Stimulated activated CD8-positive, alpha-beta memory T cell treated with anti-CD3 and anti-CD28 coated beads, Interleukin-2, amount 100 ng/mL, for 48 hours (primary cell): Measurements from ENCODE around the gene DCAF8L1.
"Not testable (repeated sequence)": the region's sequence is repeated elsewhere in the genome, so short reads cannot be mapped to it uniquely, and the experiment has no call there.

Experiments
- DNase-seq, 2 donors: peaks; one replicate each; pipeline ENCODE4 v3.0.0-alpha.2; 2020; ENCODE audit warnings: low read depth in 2 of 2

The DCAF8L1 gene

DNA sequence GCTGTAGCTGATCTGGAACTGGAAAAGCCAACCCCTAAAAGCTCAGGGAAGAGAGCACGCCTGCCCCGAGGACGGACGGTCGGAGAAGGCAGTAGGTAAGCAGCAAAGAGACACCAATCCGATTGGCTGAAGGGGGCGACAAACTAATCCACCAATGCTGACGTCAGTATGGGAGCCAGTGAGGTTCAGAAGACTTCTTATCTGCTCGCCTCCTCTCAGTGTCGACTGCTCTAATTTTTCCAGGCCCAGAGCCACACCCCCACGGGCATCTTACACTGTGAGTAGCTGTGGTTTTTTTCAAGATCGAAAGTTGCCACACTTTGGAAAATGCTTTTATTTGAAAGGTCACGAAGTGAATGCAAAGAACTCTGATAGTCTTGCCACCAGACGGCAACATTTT, at the start of gene DCAF8L1:
Gene DCAF8L1 (minus strand): TSS at position 101 of the 400 bp plus-strand sequence. CDS start 115 bp downstream, outside the sequence.
- no peak for DNase-seq

DNA sequence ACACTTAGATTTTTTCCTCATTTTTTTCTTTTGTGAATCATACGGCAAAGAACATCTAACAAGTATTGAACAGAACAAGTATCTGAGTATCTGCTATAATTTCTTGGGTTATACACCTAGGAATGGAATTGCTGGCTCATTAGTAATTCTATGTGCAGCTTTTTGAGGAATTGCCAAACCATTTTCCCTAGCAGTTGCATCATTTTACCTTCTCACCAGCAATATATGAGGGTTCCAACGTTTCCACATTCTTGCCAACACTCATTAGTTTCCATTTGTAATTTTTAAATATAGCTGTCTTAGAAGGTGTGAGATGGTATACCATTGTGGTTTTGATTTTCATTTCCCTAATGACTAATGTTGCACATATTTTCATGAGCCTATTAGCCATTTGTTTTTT, 41.1 kb upstream of the DCAF8L1 start:
- no peak for DNase-seq

DNA sequence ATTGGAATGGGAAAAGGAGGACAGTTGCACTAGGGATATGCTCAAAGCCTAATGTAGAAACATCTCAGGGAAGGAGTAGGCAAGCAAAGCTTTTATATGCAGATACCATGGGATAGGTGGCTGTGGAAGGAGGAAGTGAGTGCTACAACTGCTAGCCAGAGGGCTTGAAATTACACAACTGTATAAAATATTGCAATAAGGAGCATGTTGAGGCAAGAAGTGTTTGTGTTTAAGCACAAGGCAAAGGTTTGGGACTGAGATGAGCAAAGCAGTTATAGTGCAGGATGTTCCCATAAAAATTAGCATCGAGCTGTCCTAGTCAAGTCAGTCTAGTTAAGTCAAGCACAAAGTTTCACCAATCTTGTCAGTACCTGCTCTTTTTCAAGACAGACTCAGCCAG, 35.6 kb upstream of the DCAF8L1 start:
- DNase-seq = no peak

DNA sequence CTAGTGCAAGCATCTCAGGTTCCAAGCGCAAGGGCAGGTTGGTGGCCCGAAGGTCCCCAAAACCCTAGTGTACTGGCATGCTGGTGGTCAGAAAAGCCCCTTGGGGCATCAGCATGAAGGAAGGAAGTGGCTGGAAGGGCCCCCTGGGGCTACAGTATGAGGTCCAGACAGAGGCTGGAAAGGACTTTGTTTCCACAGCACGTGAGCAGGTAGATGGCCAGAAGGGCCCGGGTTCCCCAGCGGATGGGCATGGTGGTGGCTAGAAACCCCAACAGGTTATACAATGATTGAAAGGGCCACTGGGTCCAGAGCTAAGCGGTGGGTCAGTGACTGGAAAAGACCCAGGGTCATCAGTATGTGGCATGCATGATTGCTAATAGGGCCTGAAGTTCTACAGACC, 34.7 kb upstream of the DCAF8L1 start:
- DNase-seq = no peak

GRCh38 chrX:28010875-28011274, 29.6 kb upstream of the DCAF8L1 start:
- no peak for DNase-seq

GRCh38 chrX:27998666-27999065, 17.4 kb upstream of the DCAF8L1 start:
- DNase-seq = no peak

DNA sequence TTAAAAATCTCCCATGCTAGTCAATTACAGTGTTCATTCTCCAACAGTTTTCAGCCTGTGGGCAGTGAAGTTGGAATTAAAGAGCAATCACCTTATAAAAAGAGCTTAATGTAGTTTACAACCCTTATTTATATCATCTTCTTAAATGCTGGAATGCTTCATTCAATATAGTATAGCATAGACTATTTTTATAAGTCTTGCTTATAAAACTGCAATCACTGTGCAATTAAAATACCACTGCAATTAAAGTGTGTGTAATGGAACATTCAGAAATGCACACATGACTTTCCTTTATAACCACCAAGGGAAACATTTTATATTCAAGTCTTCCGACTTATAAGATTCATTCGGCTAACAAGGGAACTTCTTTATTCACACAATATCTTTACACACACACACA, 16.4 kb upstream of the DCAF8L1 start:
- DNase-seq = no peak

DNA sequence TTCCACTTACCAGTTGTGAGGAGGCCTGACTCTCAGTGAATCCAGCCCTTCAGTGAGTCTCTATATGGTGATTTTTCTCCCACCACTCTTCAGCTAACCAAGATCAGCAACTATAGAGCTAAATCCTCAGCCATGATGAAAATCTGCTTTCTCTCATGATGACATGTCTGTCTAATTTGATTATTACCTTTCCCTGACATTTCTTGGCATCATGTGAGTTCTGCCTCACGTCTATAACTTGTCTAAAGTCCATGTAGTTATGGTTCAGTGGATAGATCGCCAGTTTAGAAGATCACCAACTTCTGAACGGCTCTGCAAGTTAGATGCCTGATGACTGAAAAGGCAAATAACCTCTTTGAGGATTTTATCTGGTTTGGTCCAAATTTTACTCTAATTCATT, 14.9 kb upstream of the DCAF8L1 start:
- no peak for DNase-seq

- DNase-seq = no peak
Observed at GRCh38 chrX:27995611-27996010, 14.4 kb upstream of the DCAF8L1 start.

- no peak for DNase-seq
Observed at GRCh38 chrX:27987862-27988646, 6.8 kb upstream of the DCAF8L1 start.

GRCh38 chrX:27976934-27977333, 4.3 kb downstream of the DCAF8L1 start:
- not testable (repeated sequence) for DNase-seq

GRCh38 chrX:27976284-27976683, 5.0 kb downstream of the DCAF8L1 start:
- no peak for DNase-seq

DNA sequence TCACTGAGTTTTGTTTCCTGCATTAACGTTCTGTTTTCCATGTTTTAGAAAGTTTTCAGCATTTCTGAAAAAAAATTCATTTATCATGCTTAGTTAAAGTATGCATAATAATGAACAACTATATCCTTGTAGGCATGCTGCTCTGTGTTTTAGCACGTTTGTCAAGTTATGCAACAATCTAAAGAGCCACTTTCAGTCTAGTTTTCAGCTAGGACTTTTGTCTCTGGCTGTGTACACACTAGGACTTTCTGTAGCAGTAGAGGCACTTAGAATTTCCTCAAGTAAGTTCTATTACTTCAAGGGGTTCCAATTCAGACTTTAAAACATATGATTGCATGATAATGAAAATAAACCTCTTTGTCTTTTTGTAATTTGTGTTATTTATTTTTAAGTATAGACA, 12.4 kb downstream of the DCAF8L1 start:
- no peak for DNase-seq

DNA sequence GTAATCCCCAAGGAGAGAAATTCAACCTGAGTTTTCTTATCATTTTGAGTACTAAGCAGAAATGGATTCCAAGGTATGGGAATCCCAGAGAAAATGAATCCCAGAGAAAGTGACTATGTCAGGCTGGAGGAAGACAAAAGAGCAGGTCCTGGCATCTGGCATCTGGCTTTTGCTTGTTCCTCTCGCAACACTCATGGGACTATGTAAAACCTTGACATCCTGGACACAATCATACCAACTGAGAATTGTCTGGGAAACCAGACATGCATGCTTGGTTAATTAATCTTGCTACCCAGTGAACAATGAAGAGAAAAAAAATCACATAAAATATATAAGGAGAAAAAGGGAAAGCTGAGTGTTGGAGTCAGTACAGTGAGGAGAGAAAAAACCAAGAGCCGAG, 12.9 kb downstream of the DCAF8L1 start:
- no peak for DNase-seq

GRCh38 chrX:27966955-27967354, 14.3 kb downstream of the DCAF8L1 start:
- DNase-seq = no peak

DNA sequence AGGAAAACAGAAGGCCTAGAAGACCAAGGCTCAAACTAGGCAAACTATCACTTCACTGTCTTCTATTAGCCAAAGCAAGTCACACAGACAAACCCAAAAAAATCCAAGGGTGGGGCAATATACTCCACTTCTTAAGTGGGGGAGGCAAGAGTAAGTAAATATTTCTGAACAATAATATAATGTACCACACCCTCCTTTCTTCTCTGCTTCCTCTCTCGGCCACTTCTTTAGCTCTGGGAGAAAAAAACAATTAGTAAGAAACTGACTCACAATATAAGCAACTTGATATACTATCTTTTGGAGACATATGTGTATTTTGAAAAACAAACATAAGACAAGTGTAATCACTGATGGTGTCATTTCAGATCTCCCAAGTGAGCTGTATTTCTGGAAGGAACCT, 14.8 kb downstream of the DCAF8L1 start:
- DNase-seq = no peak

- not testable (repeated sequence) for DNase-seq
Observed at GRCh38 chrX:27965348-27965747, 15.9 kb downstream of the DCAF8L1 start.

GRCh38 chrX:27964432-27964831, 16.8 kb downstream of the DCAF8L1 start:
- no peak for DNase-seq

DNA sequence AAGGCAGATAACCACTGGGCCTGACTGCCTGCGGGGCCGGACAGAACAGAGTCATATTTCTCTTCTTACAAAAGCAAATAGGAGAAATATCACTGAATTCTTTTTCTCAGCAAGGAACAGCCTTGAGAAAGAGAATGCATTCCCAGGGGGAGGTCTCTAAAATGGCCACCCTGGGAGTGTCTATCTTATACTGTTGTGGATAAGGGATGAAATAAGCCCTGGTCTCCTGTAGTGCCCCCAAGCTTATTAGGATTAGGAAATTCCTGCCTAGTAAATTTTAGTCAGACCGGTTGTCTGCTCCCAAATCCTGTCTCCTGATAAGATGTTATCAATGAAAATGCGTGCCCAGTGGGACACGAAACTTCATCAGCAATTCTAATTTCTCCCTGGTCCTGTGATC, 20.8 kb downstream of the DCAF8L1 start:
- DNase-seq = not testable (repeated sequence)

DNA sequence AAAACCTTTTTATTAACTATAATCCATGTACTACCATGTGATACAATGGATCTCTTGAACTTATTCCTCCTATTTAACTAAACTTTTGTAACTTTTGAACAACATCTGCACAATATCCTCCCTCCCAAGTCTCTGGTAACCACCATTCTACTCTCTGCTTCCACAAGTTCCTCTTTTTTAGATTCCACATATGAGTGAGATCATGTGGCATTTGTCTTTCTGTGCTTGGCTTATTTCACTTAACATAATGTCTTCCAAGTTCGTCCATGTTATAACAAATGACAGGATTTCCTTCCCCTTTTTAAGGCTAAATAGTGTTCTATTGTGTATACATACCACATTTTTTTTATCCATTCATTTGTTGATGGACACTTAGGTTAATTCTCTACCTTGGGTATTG, 28.1 kb downstream of the DCAF8L1 start:
- DNase-seq = no peak

DNA sequence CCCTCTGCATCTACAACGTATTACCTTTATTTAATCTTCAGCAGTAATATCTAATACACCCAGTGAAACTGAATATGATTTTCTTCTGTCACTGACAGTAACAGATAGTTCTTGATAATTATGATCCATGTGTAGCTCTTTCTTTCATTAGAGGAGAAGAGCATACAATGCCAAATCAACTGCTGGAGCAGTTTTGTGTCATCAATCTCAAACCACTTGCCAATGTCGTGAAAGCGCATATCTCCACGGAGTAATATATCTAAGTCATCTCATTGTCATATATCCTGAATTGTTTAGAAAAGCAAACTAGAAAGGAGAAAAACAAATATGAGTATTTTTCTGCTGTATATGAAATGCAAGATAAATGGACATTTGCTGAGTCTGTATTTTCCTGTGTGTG, 47.9 kb downstream of the DCAF8L1 start:
- DNase-seq = no peak
